Dermis blood vessel endothelial cell (primary cell): ENCODE data around the gene FAM111A. TPM values are rescaled to one million over a fixed set of nuclear protein-coding genes. Genes with fewer than 3 reads are reported as not detected.

ENCODE experiments used
- DNase-seq: peaks from one replicate; pipeline ENCODE4 v3.0.0; 2010
- total RNA-seq: library from RNA; depleted of rRNA; stranded (reverse); fragments of >200 nt; gene quantifications from 2 replicates; pipeline ENCODE4 v1.2.3, GENCODE V29; 2014

FAM111A gene
- total RNA-seq, 1 donor from 2014 or later, result 87.0 TPM

GRCh38 chr11:59141673-59142460 is 789 bp upstream of the FAM111A start:
- peak; percentile 30 for DNase-seq

- DNase-seq, result peak; percentile 31
Observed at GRCh38 chr11:59144096-59144495, 1.4 kb downstream of the FAM111A start.

GRCh38 chr11:59144579-59145345 is 2.1 kb downstream of the FAM111A start:
- DNase-seq, result peak; percentile 87

- DNase-seq, result no peak
Observed at GRCh38 chr11:59145534-59145933, 2.9 kb downstream of the FAM111A start.

- DNase-seq, result no peak
Observed at GRCh38 chr11:59151761-59152160, 9.1 kb downstream of the FAM111A start.

DNA sequence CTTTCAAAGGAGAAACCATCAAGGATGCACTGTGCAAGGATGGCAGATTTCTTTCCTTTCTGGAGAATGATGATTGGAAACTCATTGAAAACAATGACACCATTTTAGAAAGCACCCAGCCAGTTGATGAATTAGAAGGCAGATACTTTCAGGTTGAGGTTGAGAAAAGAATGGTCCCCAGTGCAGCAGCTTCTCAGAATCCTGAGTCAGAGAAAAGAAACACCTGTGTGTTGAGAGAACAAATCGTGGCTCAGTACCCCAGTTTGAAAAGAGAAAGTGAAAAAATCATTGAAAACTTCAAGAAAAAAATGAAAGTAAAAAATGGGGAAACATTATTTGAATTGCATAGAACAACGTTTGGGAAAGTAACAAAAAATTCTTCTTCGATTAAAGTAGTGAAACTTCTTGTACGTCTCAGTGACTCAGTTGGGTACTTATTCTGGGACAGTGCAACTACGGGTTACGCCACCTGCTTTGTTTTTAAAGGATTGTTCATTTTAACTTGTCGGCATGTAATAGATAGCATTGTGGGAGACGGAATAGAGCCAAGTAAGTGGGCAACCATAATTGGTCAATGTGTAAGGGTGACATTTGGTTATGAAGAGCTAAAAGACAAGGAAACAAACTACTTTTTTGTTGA is 9.8 kb downstream of the FAM111A start:
- DNase-seq, result no peak

DNA sequence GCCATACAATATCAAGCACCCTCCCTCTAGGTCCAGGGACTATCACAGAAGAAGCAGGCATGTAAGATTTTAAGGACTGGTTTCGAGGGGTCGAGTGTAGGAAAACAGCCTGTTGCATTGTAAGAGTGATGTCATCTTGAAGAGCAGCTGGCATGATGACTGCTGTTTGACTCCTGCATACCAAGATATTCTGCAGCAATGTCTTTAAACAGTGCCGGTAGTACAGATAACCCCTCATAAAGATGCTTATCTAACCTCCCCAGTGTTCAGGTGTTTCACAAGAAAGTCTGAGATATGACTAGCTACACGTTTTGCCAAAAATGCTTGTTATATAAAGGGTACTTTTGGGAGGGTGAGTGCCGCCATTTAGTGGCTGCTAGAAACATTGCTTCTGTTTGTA is 12.0 kb downstream of the FAM111A start:
- no peak for DNase-seq

DNA sequence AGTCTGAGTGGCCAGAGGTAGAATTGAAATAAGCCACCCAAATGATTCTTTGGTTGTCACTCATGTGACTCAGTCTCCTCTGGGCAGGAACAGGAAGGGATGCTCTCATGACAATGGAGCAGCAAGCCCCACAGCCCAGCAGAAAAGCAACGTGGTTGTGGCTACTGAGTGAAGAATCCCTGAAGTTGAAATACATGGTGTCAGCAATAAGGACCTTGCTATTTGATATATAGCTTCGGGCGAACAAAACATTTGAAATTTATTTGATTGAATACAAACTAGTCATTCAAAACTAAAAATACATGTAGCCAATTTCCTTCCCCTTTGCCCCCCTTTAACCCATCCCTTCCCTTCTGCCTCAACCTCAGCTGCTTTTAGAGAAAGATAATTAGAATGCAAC is 14.8 kb downstream of the FAM111A start:
- peak; percentile 13 for DNase-seq

DNA sequence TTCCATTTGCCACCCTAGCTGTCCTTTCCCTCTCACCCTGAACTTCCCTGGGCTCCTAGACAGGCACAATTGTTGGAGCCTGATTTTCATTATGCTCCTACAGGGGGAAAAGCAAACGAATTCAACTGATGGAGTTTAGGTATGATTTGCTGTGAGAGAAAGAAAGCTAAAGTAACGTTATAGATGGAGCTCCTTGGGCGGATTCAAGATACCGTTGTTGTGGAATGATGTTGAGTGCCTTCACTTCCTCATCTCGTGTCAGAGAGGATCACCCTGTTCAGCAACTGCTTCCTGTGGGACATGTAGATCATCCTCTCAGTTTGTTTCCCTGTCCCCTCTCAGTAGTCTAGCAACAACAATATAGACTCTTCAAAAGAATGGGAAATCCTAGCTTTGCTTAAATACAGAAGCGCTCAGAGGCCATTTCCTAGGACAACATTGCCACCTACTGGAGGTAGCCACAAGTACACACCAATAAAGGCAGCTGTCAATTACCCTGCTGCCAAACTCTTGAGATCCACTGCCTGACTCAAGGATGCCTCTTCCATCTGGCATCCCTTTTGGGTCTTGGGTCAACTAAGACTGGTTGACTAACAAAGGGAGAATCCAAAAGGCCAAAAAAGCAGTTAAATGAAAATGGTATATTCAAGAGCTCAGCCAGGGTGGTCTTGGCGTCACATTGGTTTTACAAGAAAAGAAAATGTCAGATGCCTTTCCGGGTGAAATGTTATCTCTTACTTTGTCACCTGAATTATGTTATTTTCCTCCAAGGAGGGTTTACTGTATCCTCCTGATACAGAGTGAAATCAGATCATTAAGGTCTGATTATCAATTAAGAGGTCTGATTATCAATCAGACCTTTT is 15.8 kb downstream of the FAM111A start:
- DNase-seq, result peak; percentile 88

DNA sequence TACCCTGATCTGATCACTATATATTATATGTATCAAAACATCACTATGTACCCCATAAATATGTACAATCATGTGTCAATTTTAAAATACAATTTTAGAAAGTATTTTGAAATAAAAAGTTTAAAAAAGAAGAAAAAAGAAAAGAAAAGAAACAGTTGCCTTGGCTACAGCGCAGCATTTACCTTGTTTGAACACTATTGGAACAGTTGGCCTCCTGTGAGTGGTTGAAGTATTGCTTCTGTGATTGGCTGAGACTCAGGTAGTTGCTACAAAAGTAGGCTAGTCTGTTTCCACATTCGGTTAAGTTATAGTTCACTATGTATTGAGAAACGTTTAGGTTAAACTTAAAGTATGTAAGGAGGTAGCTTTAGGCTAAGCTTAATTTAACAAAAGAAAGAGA is 21.4 kb downstream of the FAM111A start:
- no peak for DNase-seq

DNA sequence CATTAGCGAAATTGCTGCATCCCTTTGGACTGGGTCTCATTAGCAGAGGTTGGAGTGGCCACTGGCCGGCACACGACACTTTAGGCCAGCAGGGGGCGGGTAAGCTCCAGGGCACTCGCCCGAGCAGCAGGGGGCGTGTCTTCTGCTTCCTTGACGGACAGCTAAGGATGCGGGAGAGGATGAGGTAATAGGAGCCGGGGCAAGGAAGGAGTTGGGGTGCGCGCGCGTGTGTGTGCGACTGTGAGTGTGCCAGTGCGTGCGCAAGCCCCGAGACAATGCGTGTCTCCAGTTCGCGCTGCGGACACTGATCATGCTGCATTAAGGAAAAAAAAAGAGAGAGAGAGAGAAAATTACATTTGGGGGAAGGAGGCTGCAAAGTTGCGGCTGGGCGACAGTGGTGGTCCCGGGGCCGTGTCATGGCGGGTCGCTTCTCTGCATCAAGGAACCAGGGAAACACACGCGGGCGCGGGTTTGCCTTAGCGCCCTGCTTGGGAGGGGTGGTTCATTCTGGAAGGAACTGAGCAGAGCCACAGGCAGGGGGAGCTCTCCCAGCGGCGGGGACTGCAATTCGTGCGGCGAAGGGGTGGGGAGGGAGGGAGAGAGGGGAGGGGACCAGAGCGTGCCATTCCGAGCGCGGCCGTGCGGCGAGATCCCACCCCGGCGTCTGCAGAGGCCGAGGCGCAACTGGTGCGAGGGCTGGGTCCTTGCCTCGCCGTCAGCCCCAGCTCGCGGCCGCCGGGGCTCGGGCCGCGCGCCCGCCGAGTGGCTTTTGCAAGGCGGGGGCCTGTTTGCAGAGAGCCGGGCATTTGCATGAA is 29.1 kb downstream of the FAM111A start, which contains the start of gene DTX4:
DTX4 (plus strand) TSS at position 625 of the 815 bp plus-strand sequence. CDS start 464 bp downstream, outside the sequence.
- peak; percentile 95 for DNase-seq

DNA sequence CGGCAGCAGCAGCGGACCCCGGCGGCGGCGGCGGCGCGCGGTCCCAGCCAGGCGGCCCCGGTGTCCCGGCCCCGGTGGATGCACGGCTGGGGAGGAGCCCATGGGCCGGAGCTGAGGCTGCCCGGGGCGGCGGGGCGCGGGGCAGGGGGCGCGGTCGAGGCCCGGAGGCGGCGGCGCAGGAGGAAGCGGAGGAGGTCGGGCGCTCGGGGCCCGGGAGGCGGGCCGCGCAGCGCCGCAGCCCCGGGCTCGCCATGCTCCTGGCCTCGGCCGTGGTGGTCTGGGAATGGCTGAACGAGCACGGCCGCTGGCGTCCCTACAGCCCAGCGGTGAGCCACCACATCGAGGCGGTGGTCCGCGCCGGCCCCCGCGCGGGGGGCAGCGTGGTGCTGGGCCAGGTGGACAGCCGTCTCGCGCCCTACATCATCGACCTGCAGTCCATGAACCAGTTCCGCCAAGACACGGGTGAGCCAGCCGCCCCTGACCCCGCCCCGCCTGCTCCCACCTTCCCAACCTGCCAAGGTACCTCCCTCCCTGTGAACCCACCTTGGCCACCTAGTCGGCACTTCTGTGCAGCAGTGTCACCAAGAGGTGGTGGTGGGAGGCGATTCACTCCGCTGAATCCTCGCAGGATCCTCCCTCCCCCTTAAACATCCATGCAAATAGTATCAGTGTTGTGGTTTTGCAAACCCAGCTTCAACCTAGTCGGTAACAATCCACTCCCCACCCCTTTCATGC is 29.9 kb downstream of the FAM111A start:
- DNase-seq, result no peak

- peak; percentile 9 for DNase-seq
Observed at GRCh38 chr11:59173080-59173963, 30.7 kb downstream of the FAM111A start.

DNA sequence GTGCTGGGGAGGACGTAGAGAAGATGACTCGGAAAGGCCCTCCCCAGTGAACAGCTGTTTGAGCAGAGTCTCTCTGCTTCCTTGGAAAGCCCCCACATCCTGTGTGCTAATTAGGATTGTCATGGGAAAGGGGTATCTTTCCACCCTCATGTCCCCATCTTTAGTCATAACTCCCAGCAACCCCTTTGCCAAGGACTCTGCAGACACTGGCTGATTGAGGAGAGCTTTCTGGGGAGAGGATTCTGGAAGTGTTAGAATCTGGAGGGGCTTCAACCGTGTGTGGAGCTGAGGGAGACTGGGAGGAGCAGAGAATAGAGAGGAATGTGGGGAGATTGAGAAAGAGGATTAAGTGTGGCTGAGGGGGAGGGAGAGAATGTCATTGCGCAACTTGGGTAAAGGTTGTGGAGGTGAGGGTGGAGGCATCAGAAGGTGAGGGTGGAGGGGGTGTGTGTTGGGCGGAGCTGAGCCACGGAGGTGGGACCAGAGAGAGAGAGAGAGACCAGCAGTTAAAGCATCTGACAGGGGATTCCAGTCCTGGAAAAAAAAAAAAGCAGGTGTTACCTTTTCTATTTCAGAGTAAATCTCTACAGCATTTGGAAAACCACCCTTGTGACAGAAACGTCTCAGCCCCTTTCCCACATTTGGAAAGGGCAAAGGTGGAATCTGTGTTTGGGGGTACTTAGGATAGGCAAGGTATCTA is 31.5 kb downstream of the FAM111A start:
- DNase-seq, result no peak

- DNase-seq, result no peak
Observed at GRCh38 chr11:59174664-59175033, 32.0 kb downstream of the FAM111A start.

DNA sequence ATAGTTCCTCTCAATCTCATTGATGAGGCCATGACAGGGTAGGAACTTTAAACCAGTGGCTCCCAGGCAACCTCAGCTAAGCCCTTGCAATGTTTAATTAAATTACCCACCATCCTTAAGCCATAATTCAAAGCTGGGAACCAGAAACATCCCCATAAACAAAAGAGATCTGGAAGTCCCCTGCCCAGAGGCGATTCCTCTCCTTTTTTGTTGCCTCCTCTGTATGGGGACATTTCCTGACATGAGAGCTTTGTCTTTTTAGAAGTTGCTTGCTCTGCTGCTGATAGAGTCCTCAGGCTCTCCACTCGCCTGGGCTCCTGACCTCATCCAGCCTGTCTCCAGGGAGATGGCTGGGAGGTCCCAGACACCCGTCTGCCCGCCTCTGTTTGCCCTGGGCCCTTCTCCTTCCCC is 32.4 kb downstream of the FAM111A start:
- DNase-seq, result no peak

- DNase-seq, result no peak
Observed at GRCh38 chr11:59176330-59176729, 33.7 kb downstream of the FAM111A start.

GRCh38 chr11:59178402-59178801 is 35.7 kb downstream of the FAM111A start:
- no peak for DNase-seq

DNA sequence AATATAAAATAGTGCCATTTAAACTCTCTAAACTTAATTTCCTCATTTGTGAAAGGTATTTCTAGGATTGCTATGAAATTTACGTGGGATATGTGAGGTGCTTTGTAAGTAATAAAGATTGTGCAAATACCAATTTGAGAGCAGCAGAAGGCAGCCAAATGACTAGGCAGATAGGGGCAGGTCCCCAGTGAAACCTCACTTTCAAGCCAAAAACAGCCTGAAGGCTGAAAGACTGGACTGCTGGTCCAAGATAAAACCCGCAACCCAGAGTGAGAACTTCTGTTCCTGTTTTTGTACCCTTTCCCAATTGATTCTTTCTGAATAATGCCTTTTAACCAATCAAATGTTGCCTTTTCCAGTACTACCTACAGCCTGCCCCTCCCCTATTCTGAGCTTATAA is 36.5 kb downstream of the FAM111A start:
- no peak for DNase-seq
